DND-41 (cell line): ENCODE data around the gene NAGPA.

ENCODE experiments used
- ATAC-seq: fragments of 200-7000 bp; cut with Tn5 transposase; 3 replicates; pipeline ENCODE4 v1.9.1; 2021; ENCODE audit warnings: low read depth; ENCODE audit not compliant: insufficient read depth
- DNase-seq: peaks from one replicate; pipeline ENCODE4 v3.0.0-alpha.2; 2020
- H2AFZ ChIP-seq: 2 replicates; pipeline ENCODE4 v1.6.0; 2012; ENCODE audit warnings: low read depth, low read length
- H3K27ac ChIP-seq: 2 replicates; pipeline ENCODE4 v1.5.1; 2012; ENCODE audit warnings: low read length, inconsistent platforms
- H3K27me3 ChIP-seq: fragments of 200-600 bp; sonication (generic); 2 replicates; pipeline ENCODE4 v1.6.0; 2012; ENCODE audit warnings: low read length, mild to moderate bottlenecking, inconsistent platforms; ENCODE audit not compliant: insufficient read depth, poor library complexity
- H3K36me3 ChIP-seq: 2 replicates; pipeline ENCODE4 v1.5.1; 2012; ENCODE audit warnings: low read length, inconsistent platforms; ENCODE audit not compliant: insufficient read depth
- H3K4me1 ChIP-seq: 2 replicates; pipeline ENCODE4 v1.5.1; 2012; ENCODE audit warnings: mild to moderate bottlenecking, low read length; ENCODE audit not compliant: insufficient read depth
- H3K4me2 ChIP-seq: 2 replicates; pipeline ENCODE4 v1.6.0; 2012; ENCODE audit warnings: mild to moderate bottlenecking, moderate library complexity, low read length, inconsistent platforms; ENCODE audit not compliant: insufficient read depth
- H3K4me3 ChIP-seq, 2 experiments: fragments of 200-600 bp in 1 of 2; shearing (Covaris generic) in 1 of 2; 2 replicates each; pipeline ENCODE4 v1.5.1; 2012 to 2016; ENCODE audit warnings: inconsistent platforms in 2 of 2, low read length in 2 of 2, mild to moderate bottlenecking in 2 of 2, low read depth in 1 of 2, moderate library complexity in 1 of 2
- H3K79me2 ChIP-seq: 2 replicates; pipeline ENCODE4 v1.6.0; 2012; ENCODE audit warnings: low read length, inconsistent platforms; ENCODE audit not compliant: insufficient read depth
- H3K9ac ChIP-seq: 2 replicates; pipeline ENCODE4 v1.6.0; 2012; ENCODE audit warnings: low read depth, mild to moderate bottlenecking, inconsistent platforms, low read length, moderate library complexity
- H3K9me3 ChIP-seq: 2 replicates; pipeline ENCODE4 v1.5.1; 2012; ENCODE audit warnings: low read length, moderate library complexity, mild to moderate bottlenecking, inconsistent platforms; ENCODE audit not compliant: insufficient read depth, severe bottlenecking
- H4K20me1 ChIP-seq: 2 replicates; pipeline ENCODE4 v1.6.0; 2012; ENCODE audit warnings: low read length; ENCODE audit not compliant: insufficient read depth
- EZH2 ChIP-seq: IDR thresholded peaks from 3 replicates; pipeline ENCODE4 v1.6.1; 2012; ENCODE audit warnings: borderline replicate concordance, low read depth, mild to moderate bottlenecking, moderate library complexity, low read length, inconsistent platforms; ENCODE audit not compliant: severe bottlenecking
- TF ChIP-seq, protein P1 (sequence below): IDR thresholded peaks from 2 replicates; pipeline ENCODE4 v1.5.1; 2012; ENCODE audit warnings: borderline replicate concordance, low read length, moderate library complexity, mild to moderate bottlenecking; ENCODE audit not compliant: poor library complexity, severe bottlenecking; ENCODE audit errors: extremely low read depth

Gene NAGPA

DNA sequence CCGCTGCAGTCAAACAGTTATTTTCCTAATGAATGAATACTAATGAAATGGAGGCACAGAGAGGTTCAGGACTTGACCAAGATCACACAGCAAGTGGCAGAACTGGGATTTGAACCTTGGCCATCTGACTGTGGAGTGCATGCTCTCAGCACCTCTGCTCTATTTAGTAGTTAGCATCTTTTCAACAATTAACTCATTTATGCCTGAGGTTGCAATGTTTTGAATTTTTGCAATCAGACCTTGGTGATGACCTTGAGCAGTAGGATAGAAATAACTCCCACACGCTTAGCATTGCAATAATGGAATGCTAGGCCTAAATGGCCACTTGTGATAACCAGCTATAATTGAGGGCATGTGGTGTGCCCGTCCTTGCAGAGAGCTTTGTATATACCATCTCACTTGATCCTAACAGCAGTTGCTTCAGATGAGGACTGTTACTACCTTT is 31.0 kb downstream of the NAGPA start:
- no peak for DNase-seq
- TF ChIP-seq, protein P1, sequence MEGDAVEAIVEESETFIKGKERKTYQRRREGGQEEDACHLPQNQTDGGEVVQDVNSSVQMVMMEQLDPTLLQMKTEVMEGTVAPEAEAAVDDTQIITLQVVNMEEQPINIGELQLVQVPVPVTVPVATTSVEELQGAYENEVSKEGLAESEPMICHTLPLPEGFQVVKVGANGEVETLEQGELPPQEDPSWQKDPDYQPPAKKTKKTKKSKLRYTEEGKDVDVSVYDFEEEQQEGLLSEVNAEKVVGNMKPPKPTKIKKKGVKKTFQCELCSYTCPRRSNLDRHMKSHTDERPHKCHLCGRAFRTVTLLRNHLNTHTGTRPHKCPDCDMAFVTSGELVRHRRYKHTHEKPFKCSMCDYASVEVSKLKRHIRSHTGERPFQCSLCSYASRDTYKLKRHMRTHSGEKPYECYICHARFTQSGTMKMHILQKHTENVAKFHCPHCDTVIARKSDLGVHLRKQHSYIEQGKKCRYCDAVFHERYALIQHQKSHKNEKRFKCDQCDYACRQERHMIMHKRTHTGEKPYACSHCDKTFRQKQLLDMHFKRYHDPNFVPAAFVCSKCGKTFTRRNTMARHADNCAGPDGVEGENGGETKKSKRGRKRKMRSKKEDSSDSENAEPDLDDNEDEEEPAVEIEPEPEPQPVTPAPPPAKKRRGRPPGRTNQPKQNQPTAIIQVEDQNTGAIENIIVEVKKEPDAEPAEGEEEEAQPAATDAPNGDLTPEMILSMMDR = no peak
- TF ChIP-seq EZH2 = no peak
- no peak for ATAC-seq
- Histone ChIP-seq H3K27ac (no peak overlapping the region), H4K20me1 (no peaks in the 10 kb centered on the region), H3K4me1 (no peaks in the 10 kb centered on the region), H2AFZ (no peak overlapping the region), H3K27me3 (no peaks in the 10 kb centered on the region), H3K4me2 (no peak overlapping the region), H3K79me2 (no peaks in the 10 kb centered on the region), H3K36me3 (no peaks in the 10 kb centered on the region), H3K9me3 (no peaks in the 10 kb centered on the region), H3K9ac (no peak overlapping the region), H3K4me3 (no peak overlapping the region)

DNA sequence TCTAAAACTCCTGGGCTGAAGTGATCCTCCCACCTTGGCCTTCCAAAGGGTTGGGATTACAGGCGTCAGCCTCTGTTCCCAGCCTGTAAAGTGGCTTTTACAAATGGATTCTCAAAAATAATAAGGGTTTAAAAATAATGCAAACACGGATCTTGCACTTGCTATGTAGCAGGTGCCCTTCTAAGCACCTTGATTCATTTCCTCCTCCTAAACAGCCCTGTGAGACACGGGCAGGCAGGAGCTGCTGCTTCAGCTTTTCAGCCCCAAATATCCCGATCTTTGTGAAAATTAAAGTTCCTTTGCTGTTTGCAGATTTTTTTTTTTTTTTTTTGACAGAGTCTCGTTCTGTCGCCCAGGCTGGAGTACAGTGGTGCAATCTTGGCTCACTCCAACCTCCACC is 31.7 kb downstream of the NAGPA start:
- H4K20me1 ChIP-seq = no peaks in the 10 kb centered on the region
- no peak for ATAC-seq
- H3K4me1 ChIP-seq = no peaks in the 10 kb centered on the region
- no peaks in the 10 kb centered on the region for H3K36me3 ChIP-seq
- no peak overlapping the region for H3K4me3 ChIP-seq
- TF ChIP-seq, protein P1 = no peak
- no peak for TF ChIP-seq EZH2
- H3K9me3 ChIP-seq = no peaks in the 10 kb centered on the region
- no peak overlapping the region for H3K27ac ChIP-seq
- no peak overlapping the region for H3K4me2 ChIP-seq
- DNase-seq = no peak
- no peak overlapping the region for H2AFZ ChIP-seq
- no peaks in the 10 kb centered on the region for H3K27me3 ChIP-seq
- no peaks in the 10 kb centered on the region for H3K79me2 ChIP-seq
- H3K9ac ChIP-seq = no peak overlapping the region

- Histone ChIP-seq H4K20me1 (no peaks in the 10 kb centered on the region), H3K9me3 (no peaks in the 10 kb centered on the region), H2AFZ (no peak overlapping the region), H3K27ac (no peak overlapping the region), H3K4me3 (no peak overlapping the region), H3K4me2 (no peak overlapping the region), H3K9ac (no peak overlapping the region), H3K36me3 (no peaks in the 10 kb centered on the region), H3K79me2 (no peaks in the 10 kb centered on the region), H3K4me1 (no peaks in the 10 kb centered on the region), H3K27me3 (no peaks in the 10 kb centered on the region)
- DNase-seq (no peak), ATAC-seq (no peak)
- TF ChIP-seq, protein P1 = no peak
- no peak for TF ChIP-seq EZH2
Observed at GRCh38 chr16:5001571-5001970, 32.2 kb downstream of the NAGPA start.

DNA sequence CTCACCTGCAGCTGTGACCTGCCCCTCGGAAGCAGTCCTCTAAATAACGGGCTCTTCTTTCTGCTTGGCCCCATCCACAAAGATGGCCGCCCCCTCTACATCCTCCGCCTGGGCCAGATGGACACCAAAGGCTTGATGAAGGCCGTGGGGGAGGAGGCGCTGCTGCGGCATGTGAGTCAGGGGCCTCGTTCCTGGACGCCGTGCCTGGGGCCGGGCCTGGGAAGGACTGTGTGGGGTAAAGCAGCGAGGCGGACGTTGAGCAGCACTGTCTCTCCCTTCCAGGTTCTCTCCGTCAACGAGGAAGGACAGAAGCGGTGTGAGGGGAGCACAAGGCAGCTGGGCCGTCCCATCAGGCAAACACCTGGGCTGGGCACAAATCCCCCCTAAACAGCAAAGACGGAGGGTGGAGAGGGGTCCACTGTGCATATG is 33.1 kb downstream of the NAGPA start:
- H3K4me2 ChIP-seq = no peak overlapping the region
- ATAC-seq (no peak), DNase-seq (no peak)
- H3K27ac ChIP-seq = no peak overlapping the region
- H3K4me1 ChIP-seq = no peaks in the 10 kb centered on the region
- no peaks in the 10 kb centered on the region for H3K79me2 ChIP-seq
- TF ChIP-seq, protein P1 = no peak
- H4K20me1 ChIP-seq = no peaks in the 10 kb centered on the region
- no peaks in the 10 kb centered on the region for H3K27me3 ChIP-seq
- no peak overlapping the region for H3K4me3 ChIP-seq
- H3K9me3 ChIP-seq = no peaks in the 10 kb centered on the region
- no peaks in the 10 kb centered on the region for H3K36me3 ChIP-seq
- no peak overlapping the region for H2AFZ ChIP-seq
- H3K9ac ChIP-seq = no peak overlapping the region
